Activated T-helper 1 cell treated with Interleukin-2 at 50 U/mL for 16 hours (primary cell): ENCODE data around the gene NBAS.
"Not testable (repeated sequence)": the region's sequence is repeated elsewhere in the genome, so short reads cannot be mapped to it uniquely, and the experiment has no call there.

Experiments
- DNase-seq: peaks from one replicate; pipeline ENCODE4 v3.0.0-alpha.2; 2020; ENCODE audit warnings: low read depth

NBAS gene

GRCh38 chr2:15412309-15412708 lies 148.8 kb downstream of the NBAS start:
- no peak for DNase-seq

DNA sequence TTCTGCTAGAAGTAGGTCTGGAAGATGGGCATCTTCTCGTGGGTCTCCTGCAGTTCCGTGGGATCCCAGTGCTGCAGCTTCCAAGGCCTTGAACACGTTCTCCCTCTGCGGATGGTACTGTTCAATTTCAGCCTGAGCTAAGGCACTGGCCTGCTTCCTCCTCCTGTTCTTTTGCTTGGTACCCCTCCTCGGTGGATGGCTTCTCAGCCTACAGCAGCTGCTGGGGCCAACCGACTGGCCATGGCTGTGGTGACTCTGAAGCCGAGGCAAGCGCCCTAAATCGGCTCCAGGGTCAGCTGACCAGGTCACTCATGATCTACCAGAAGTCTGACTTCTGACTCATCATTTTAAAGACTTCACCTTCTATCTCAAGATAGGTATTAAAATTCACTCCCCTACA lies 150.2 kb downstream of the NBAS start:
- DNase-seq = no peak

GRCh38 chr2:15408759-15409158 lies 152.4 kb downstream of the NBAS start:
- no peak for DNase-seq

DNA sequence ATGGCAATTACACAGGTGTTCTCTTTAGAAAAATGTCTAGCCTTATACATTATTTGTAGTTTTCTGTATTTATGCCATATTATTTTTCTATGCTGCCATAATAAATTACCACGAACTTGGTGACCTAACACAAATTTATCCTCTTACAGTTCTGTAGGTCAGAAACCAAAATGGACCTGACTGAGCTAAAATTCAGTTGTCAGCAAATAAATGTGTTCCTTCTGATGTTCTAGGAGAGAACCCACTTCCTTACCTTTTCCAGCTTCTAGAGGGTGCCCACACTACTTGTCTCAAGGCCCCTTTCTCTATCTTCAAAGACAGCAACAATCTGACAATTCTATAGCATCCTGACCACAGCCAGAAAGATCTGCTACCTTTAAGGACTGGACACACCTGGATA lies 153.5 kb downstream of the NBAS start:
- no peak for DNase-seq

GRCh38 chr2:15404511-15404910 lies 156.6 kb downstream of the NBAS start:
- DNase-seq = not testable (repeated sequence)

GRCh38 chr2:15400240-15400826 lies 160.8 kb downstream of the NBAS start:
- DNase-seq = no peak

GRCh38 chr2:15399241-15399640 lies 161.9 kb downstream of the NBAS start:
- DNase-seq = no peak

DNA sequence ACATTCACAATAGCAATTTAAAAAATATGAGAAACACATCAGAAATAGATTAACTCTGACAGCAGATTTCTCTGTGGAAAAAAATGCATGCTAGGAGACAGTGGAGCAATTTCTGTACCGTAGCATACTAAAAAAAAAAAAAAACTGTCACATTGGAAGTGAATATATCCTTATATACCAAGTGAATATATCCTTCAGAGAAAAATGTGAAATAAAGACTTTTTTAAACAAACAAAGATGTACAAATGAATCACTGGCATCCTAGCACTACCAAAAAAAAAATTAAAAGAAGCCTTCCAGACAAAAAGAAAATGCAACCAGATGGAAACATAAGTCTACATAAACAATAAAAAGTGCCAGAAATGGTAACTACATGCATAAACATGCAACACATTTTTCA lies 169.4 kb downstream of the NBAS start:
- DNase-seq = no peak

DNA sequence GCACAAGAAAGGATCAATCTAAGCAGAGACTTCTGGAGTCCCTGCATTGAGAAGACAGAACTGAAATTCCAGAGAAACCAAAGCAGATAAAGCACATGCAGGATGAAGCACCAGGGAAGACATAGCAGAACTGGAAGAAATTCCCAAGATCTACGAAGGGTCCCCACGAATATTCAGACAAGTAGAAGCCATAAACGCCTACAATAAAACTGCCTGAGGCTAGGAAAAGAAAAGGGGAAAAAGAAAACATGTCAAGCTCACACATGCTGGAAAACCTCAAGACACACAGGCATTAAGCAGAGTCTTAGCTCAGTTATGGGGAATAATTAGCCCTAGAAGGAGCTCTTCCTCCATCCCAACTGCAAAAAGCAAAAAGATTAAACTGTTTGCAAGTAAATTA lies 171.2 kb downstream of the NBAS start:
- DNase-seq = no peak

DNA sequence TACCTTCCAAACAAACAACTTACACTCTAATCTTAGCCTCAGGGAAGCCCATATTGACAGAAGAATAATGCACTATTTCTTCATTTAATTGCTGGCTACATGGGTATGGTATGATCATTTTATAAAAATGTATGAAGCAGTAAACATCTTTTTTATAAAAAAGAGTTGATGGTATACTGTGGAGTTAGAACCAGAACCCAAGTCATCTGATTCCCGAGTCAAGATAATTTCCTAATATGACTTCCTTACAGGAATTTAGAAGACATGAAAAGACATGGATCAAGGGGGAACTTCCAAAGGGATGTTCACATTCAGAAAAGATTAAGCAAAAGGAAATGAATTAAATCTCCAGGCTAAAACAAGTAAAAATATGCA lies 171.8 kb downstream of the NBAS start:
- DNase-seq = no peak

DNA sequence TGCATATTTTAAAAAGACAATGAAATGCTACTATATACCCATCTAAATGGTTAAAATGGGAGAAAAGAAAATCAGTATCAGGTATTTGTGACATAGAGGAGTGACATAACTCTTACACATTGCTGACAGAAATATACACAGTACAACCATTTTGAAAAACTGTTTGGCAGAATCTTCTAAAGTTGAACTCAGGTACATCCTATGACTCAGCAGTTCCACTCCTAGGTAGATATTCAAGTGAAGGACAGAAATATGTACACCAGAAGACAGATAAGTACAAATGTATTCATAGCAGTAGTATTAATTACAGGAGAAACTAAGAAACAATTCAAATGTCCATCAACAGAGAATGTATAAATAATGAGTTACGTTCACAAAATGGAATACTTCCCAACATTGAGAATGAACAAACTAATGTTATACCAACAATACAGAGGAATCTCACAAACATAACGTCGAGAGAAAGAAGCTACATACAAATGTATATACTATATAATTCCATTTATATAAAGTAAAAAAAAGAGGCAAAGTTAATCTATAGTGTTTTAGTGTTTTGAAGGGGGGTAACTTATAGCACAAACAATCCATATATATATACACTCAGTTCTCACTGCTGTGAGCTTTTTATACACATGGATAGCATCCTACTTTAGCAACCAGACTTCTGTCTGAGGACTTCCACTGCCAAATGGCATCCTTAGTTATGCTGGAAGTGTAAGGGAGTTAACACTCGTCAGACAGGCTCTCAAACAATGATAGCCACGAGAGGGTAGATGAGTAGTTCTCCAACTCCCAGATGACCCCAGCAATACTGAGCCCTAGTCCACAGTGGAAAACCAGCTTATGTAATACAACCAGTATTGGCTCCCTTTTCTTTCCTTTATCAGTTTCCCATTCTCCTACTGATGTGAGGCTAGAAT lies 172.5 kb downstream of the NBAS start:
- DNase-seq = no peak

- DNase-seq = no peak
Measured at GRCh38 chr2:15385184-15385583, 175.9 kb downstream of the NBAS start.

DNA sequence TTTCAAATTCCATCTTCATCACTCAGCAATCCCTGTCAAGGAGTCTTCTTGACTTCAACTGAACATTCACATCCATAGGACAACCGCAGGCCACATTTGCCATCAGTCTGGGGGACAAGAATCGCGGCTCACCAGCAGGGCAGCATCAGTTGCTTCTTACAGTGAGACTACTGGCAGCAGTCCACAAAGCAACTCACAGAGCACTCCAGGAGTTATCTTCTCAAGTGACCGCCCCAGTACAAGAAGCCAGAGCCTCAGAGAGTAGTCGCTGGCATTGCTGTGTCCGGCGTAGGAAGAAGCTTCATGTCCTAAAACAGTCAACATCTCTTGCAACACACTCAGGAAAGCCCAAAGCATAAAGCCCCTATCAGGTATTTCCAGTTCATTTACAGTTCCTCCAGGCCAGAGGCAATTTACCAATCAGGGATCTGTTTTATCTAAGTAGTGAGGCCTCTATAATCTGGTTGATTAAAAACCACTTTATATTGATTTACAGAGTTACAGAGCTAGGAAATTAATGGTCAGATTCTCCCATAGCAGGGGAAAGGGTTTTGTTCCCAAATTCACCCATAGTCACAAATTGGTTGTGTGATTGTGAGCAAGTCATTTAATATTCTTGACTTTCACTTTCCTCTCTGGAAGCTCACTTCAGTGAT lies 177.3 kb downstream of the NBAS start:
- no peak for DNase-seq

- no peak for DNase-seq
Measured at GRCh38 chr2:15378148-15378908, 182.8 kb downstream of the NBAS start.

- DNase-seq = no peak
Measured at GRCh38 chr2:15377202-15377601, 183.9 kb downstream of the NBAS start.

GRCh38 chr2:15372019-15372418 lies 189.1 kb downstream of the NBAS start:
- no peak for DNase-seq

DNA sequence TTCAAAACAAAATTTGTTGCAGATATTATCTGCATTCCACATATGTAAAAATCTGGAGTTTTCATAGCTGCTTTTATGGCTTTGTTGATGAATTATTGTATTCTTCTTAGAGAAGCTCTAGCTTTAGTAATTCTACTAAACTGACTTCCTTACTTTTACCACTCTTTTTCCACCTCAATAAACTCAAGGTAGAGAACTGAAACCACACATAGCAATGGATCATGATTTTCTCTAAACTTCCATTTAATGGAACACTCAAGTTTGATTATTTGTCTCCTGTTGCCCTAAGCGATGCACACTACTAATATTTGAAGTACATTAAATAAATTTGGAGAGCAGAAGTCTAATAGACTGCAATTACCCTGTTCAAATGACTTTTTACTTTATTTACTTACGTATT lies 192.0 kb downstream of the NBAS start:
- DNase-seq = no peak

GRCh38 chr2:15367715-15368114 lies 193.4 kb downstream of the NBAS start:
- no peak for DNase-seq

DNA sequence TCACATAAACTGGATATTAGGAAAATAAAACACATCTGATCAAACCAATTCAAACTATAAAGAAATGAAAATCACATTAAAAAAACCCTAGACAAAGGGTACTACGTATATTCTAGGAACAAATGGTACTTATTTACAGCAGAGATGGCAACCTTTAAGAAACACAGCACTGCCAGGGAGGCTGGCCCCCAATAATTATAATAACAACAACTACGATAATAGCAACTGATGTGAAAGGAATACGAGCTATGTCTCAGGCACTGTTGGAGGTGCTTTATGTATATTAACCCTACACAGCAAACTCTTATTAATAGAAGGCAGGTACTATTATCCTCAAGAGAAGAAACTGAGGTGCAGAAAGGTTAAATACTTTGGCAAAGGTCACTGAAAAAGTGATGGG lies 193.9 kb downstream of the NBAS start:
- DNase-seq = no peak

GRCh38 chr2:15365411-15365810 lies 195.7 kb downstream of the NBAS start:
- no peak for DNase-seq

- no peak for DNase-seq
Measured at GRCh38 chr2:15364561-15364960, 196.6 kb downstream of the NBAS start.

GRCh38 chr2:15363734-15364133 lies 197.4 kb downstream of the NBAS start:
- DNase-seq = no peak
